Keratinocyte (primary cell): ENCODE data around the gene HMG20A. TPM values are rescaled to one million over a fixed set of nuclear protein-coding genes. Genes with fewer than 3 reads are reported as not detected.

Experiments
- DNase-seq: peaks from one replicate; pipeline ENCODE4 v3.0.0-alpha.2; 2011; ENCODE audit warnings: low read depth, missing footprints, low spot score
- FAIRE-seq: peaks from 2 replicates; lab custom pipeline; 2011; peaks lifted over from hg19 to GRCh38; lab: Jason Lieb, UNC
- H2AFZ ChIP-seq: 2 replicates; pipeline ENCODE4 v1.6.0; 2012; ENCODE audit warnings: low read length, control low read depth, inconsistent platforms; ENCODE audit not compliant: control insufficient read depth
- H3K27ac ChIP-seq: 2 replicates; pipeline ENCODE4 v1.5.1; 2011; ENCODE audit warnings: low read length; ENCODE audit not compliant: control insufficient read depth, insufficient read depth
- H3K27me3 ChIP-seq: 3 replicates; pipeline ENCODE4 v1.6.0; 2011; ENCODE audit warnings: low read length; ENCODE audit not compliant: control insufficient read depth, insufficient read depth; ENCODE audit errors: extremely low read depth
- H3K36me3 ChIP-seq, 2 experiments: 2 replicates in 1 of 2; 3 replicates in 1 of 2; pipeline ENCODE4 v1.5.1; 2011; ENCODE audit warnings: low read length in 2 of 2, mild to moderate bottlenecking in 1 of 2; ENCODE audit not compliant: control insufficient read depth in 2 of 2, insufficient read depth in 2 of 2; ENCODE audit errors: extremely low read depth in 1 of 2
- H3K4me1 ChIP-seq: 3 replicates; pipeline ENCODE4 v1.5.1; 2011; ENCODE audit warnings: low read length; ENCODE audit not compliant: control insufficient read depth, insufficient read depth; ENCODE audit errors: extremely low read depth
- H3K4me2 ChIP-seq: 3 replicates; pipeline ENCODE4 v1.6.0; 2011; ENCODE audit warnings: low read depth, low read length; ENCODE audit not compliant: control insufficient read depth, insufficient read depth; ENCODE audit errors: extremely low read depth
- H3K4me3 ChIP-seq, 3 experiments: fragments of 200-600 bp in 1 of 3; sonication (generic) in 1 of 3; 2 replicates in 2 of 3; 3 replicates in 1 of 3; pipeline ENCODE4 v1.5.1; 2011 to 2016; ENCODE audit warnings: low read length in 3 of 3, mild to moderate bottlenecking in 3 of 3, control low read depth in 2 of 3, inconsistent platforms in 1 of 3, low read depth in 1 of 3, mixed read lengths in 1 of 3, mixed run types in 1 of 3, moderate library complexity in 1 of 3; ENCODE audit not compliant: control insufficient read depth in 2 of 3, insufficient read depth in 2 of 3; ENCODE audit errors: extremely low read depth in 1 of 3
- H3K79me2 ChIP-seq: 2 replicates; pipeline ENCODE4 v1.6.0; 2012; ENCODE audit warnings: low read length; ENCODE audit not compliant: control insufficient read depth, insufficient read depth
- H3K9ac ChIP-seq: 3 replicates; pipeline ENCODE4 v1.6.0; 2011; ENCODE audit warnings: low read length; ENCODE audit not compliant: control insufficient read depth, insufficient read depth; ENCODE audit errors: extremely low read depth
- H3K9me1 ChIP-seq: 3 replicates; pipeline ENCODE4 v1.6.0; 2011; ENCODE audit warnings: low read length; ENCODE audit not compliant: control insufficient read depth, insufficient read depth; ENCODE audit errors: extremely low read depth
- H3K9me3 ChIP-seq: 2 replicates; pipeline ENCODE4 v1.5.1; 2012; ENCODE audit warnings: low read depth, low read length; ENCODE audit not compliant: control insufficient read depth
- H4K20me1 ChIP-seq: 3 replicates; pipeline ENCODE4 v1.6.0; 2011; ENCODE audit warnings: low read length; ENCODE audit not compliant: control insufficient read depth, insufficient read depth; ENCODE audit errors: extremely low read depth
- EZH2 ChIP-seq: IDR thresholded peaks from one replicate; pipeline ENCODE4 v1.6.1; 2012; ENCODE audit warnings: inconsistent platforms, mild to moderate bottlenecking, low read length, moderate library complexity
- dilution Hi-C: fragments of 300-500 bp; cut with MboI; formaldehyde crosslinking; loops from one replicate; pipeline ENCODE4 v1.7.0; 2020; ENCODE audit warnings: low sequenced_read_pairs; ENCODE audit not compliant: extremely low pct_ligation_motif_present
- polyA plus RNA-seq, 5 experiments: library from polyadenylated mRNA; depleted of rRNA in 3 of 5; stranded (reverse) in 3 of 5; stranded (forward) in 1 of 5; unstranded in 1 of 5; fragments of >200 nt; gene quantifications; 1 replicate in 1 of 5; 2 replicates in 3 of 5; 3 replicates in 1 of 5; pipeline versions ENCODE4 v1.2.1 to v1.2.3, GENCODE V29; 2011 to 2012; ENCODE audit warnings: missing spikeins in 2 of 5, low read depth in 1 of 5, low replicate concordance in 1 of 5
- TF ChIP-seq, protein P1 (sequence below), 3 experiments: IDR thresholded peaks in 1 of 3; conservative IDR thresholded peaks in 1 of 3; optimal IDR thresholded peaks in 1 of 3; 2 replicates in 2 of 3; 3 replicates in 1 of 3; pipeline versions ENCODE3 to v1.5.1; 2011; ENCODE audit warnings: low read length in 3 of 3, mild to moderate bottlenecking in 3 of 3, moderate library complexity in 2 of 3, control low read depth in 1 of 3, inconsistent platforms in 1 of 3; ENCODE audit not compliant: insufficient read depth in 2 of 3; ENCODE audit errors: extremely low read depth in 1 of 3

The HMG20A gene
- polyA plus RNA-seq, 1 donor (not counting 4 experiments of a cell fraction or from before 2014, with no cell fraction given) = 44.6 TPM

DNA sequence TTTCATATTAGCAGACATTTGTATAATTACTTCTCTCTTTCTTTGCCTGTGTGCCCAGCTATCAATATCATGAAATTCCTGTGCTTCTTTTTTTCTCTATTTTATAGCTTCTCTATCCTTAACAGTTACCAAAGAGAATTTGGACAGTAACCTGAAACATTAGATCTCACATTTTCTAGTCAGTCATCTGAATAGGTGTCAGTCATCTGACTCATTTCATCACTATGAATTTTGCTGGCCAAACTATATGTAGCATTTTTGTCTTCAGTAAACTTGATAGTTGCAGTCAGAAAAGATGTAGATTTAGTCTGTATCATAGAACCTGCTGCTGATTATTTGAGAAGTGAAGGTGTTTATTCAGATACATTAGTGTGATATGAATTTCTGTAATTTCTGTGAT lies 52.6 kb downstream of the HMG20A start:
- no peak overlapping the region for H2AFZ ChIP-seq
- no peak overlapping the region for H3K4me2 ChIP-seq
- no peak overlapping the region for H3K4me3 ChIP-seq
- peaks cover 0 to 9% of the 10 kb centered on the region in 2 experiments for H3K36me3 ChIP-seq
- H3K27me3 ChIP-seq = no peaks in the 10 kb centered on the region
- no peaks in the 10 kb centered on the region for H3K4me1 ChIP-seq
- dilution Hi-C loops = no loop called here
- H3K9ac ChIP-seq = no peak overlapping the region
- no peak for FAIRE-seq
- TF ChIP-seq, protein P1, sequence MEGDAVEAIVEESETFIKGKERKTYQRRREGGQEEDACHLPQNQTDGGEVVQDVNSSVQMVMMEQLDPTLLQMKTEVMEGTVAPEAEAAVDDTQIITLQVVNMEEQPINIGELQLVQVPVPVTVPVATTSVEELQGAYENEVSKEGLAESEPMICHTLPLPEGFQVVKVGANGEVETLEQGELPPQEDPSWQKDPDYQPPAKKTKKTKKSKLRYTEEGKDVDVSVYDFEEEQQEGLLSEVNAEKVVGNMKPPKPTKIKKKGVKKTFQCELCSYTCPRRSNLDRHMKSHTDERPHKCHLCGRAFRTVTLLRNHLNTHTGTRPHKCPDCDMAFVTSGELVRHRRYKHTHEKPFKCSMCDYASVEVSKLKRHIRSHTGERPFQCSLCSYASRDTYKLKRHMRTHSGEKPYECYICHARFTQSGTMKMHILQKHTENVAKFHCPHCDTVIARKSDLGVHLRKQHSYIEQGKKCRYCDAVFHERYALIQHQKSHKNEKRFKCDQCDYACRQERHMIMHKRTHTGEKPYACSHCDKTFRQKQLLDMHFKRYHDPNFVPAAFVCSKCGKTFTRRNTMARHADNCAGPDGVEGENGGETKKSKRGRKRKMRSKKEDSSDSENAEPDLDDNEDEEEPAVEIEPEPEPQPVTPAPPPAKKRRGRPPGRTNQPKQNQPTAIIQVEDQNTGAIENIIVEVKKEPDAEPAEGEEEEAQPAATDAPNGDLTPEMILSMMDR (optimal IDR thresholded peaks at IDR 0.05 in 1 of 3, IDR thresholded peaks at IDR 0.05 in 1 of 3, conservative IDR thresholded peaks at IDR 0.05 in 1 of 3; ENCODE audit: extremely low read depth in 1 of 3, insufficient read depth in 2 of 3, low read length in 3 of 3) = no peak
- no peak for TF ChIP-seq EZH2
- H4K20me1 ChIP-seq = no peaks in the 10 kb centered on the region
- H3K9me3 ChIP-seq = no peaks in the 10 kb centered on the region
- no peaks in the 10 kb centered on the region for H3K79me2 ChIP-seq
- no peak for DNase-seq
- no peak overlapping the region for H3K27ac ChIP-seq
- H3K9me1 ChIP-seq = no peaks in the 10 kb centered on the region

DNA sequence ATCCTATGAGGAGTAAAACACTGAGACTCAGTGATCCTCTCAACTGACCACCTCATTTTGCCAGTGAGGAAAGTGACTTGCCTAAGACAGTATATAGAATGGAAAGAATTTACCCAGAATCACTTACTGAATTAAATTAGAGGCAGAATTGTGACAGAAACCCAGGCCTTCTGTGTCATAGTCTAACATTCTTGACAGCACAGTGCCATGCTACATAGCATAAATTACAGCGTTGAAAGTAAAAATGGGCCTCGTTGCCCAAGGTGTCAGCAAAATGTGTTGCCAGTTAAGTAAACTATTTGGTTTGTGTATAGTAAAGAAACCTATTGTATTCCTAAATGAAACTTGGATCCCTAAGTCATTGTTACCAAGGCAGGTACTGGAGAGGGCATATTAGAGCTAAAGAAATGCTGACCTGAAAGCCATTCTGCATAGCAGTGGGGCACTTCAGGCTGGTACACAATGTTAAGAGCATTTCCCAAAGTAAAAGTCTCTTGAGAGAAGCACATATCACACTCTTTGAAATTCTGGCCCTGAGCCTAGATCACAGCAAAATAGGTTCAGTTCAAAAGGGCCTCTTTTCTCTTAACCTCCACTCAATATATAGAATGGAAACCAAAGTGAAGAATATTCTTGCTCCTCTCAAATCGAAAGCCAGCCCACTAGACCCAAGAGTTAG lies 53.8 kb downstream of the HMG20A start:
- H3K9me3 ChIP-seq = no peaks in the 10 kb centered on the region
- no peak for FAIRE-seq
- no peaks in the 10 kb centered on the region for H4K20me1 ChIP-seq
- no peaks in the 10 kb centered on the region for H3K27me3 ChIP-seq
- no peak overlapping the region for H3K4me3 ChIP-seq
- H3K27ac ChIP-seq = no peak overlapping the region
- H3K9ac ChIP-seq = no peak overlapping the region
- dilution Hi-C loops = no loop called here
- no peaks in the 10 kb centered on the region for H3K9me1 ChIP-seq
- peaks cover 0 to 9% of the 10 kb centered on the region in 2 experiments for H3K36me3 ChIP-seq
- DNase-seq = no peak
- H3K4me1 ChIP-seq = no peaks in the 10 kb centered on the region
- H3K79me2 ChIP-seq = no peaks in the 10 kb centered on the region
- H2AFZ ChIP-seq = no peak overlapping the region
- TF ChIP-seq, protein P1 (optimal IDR thresholded peaks at IDR 0.05 in 1 of 3, IDR thresholded peaks at IDR 0.05 in 1 of 3, conservative IDR thresholded peaks at IDR 0.05 in 1 of 3; ENCODE audit: extremely low read depth in 1 of 3, insufficient read depth in 2 of 3, low read length in 3 of 3) = no peak
- TF ChIP-seq EZH2 = no peak
- no peak overlapping the region for H3K4me2 ChIP-seq
